Osteocyte (in vitro differentiated cells): ENCODE data around the gene CLGN. TPM values are rescaled to one million over a fixed set of nuclear protein-coding genes. Genes with fewer than 3 reads are reported as not detected.

Experiments used
- DNase-seq: peaks from one replicate; pipeline ENCODE4 v3.0.0; 2021; ENCODE audit warnings: mixed read lengths; ENCODE audit not compliant: unreplicated experiment; ENCODE audit errors: extremely low spot score
- H3K27ac Mint-ChIP-seq: one replicate; pipeline ENCODE4 v1.8.0; 2021; ENCODE audit warnings: mild to moderate bottlenecking, mixed read lengths; ENCODE audit not compliant: unreplicated experiment
- H3K27me3 Mint-ChIP-seq: one replicate; pipeline ENCODE4 v1.8.0; 2021; ENCODE audit warnings: mixed read lengths; ENCODE audit not compliant: unreplicated experiment
- H3K36me3 Mint-ChIP-seq: one replicate; pipeline ENCODE4 v1.8.0; 2021; ENCODE audit warnings: mixed read lengths; ENCODE audit not compliant: unreplicated experiment
- H3K4me1 Mint-ChIP-seq: one replicate; pipeline ENCODE4 v1.8.0; 2021; ENCODE audit warnings: mixed read lengths; ENCODE audit not compliant: unreplicated experiment
- H3K4me3 Mint-ChIP-seq: one replicate; pipeline ENCODE4 v1.8.0; 2021; ENCODE audit warnings: mild to moderate bottlenecking, moderate library complexity, mixed read lengths; ENCODE audit not compliant: unreplicated experiment
- H3K9me3 Mint-ChIP-seq: one replicate; pipeline ENCODE4 v1.8.0; 2021; ENCODE audit warnings: mixed read lengths; ENCODE audit not compliant: unreplicated experiment
- CTCF ChIP-seq: fragments of 200-600 bp; sonication (generic); IDR thresholded peaks from 2 replicates; pipeline ENCODE4 v1.5.0; 2021; ENCODE audit warnings: antibody characterized with exemption, mild to moderate bottlenecking, moderate library complexity
- total RNA-seq: library from RNA; stranded (reverse); gene quantifications from 2 replicates; pipeline ENCODE4 v1.2.1, GENCODE V29; 2021

Gene CLGN
- total RNA-seq, 1 donor from 2014 or later, result not detected

- DNase-seq, result no peak
Measured at GRCh38 chr4:140382732-140383131, 44.7 kb downstream of the CLGN start.

GRCh38 chr4:140374130-140374477 lies 53.3 kb downstream of the CLGN start:
- Mint-ChIP-seq H3K9me3 (no peaks in the 10 kb centered on the region), H3K36me3 (no peaks in the 10 kb centered on the region), H3K27me3 (peaks cover 8% of the 10 kb centered on the region), H3K4me1 (peaks cover 35% of the 10 kb centered on the region), H3K27ac (no peak overlapping the region), H3K4me3 (no peak overlapping the region)
- no peak for DNase-seq
- TF ChIP-seq CTCF, result no peak

More at GRCh38 chr4:140382732-140383131, 44.7 kb downstream of the CLGN start:
- Mint-ChIP-seq H3K36me3 (peaks cover 17% of the 10 kb centered on the region), H3K27me3 (peaks cover 7% of the 10 kb centered on the region), H3K9me3 (no peaks in the 10 kb centered on the region), H3K4me1 (peaks cover under 1% of the 10 kb centered on the region), H3K4me3 (no peak overlapping the region), H3K27ac (no peak overlapping the region)
- TF ChIP-seq CTCF, result no peak

- Mint-ChIP-seq H3K9me3 (no peaks in the 10 kb centered on the region), H3K36me3 (no peaks in the 10 kb centered on the region), H3K4me1 (peaks cover 35% of the 10 kb centered on the region)
Measured at GRCh38 chr4:140373328-140374129, 53.9 kb downstream of the CLGN start, which contains the start of gene SCOC. Gene SCOC (plus strand): TSS chr4:140373646. CDS start chr4:140379171, 5,525 bp downstream.

GRCh38 chr4:140372751-140373327 lies 54.6 kb downstream of the CLGN start:
- DNase-seq, result no peak
- no peaks in the 10 kb centered on the region for H3K9me3 Mint-ChIP-seq
- no peaks in the 10 kb centered on the region for H3K36me3 Mint-ChIP-seq
- peaks cover 14% of the 10 kb centered on the region for H3K27me3 Mint-ChIP-seq
- no peak overlapping the region for H3K4me3 Mint-ChIP-seq
- peak; percentile 37 for TF ChIP-seq CTCF
- no peak overlapping the region for H3K27ac Mint-ChIP-seq
- H3K4me1 Mint-ChIP-seq, result peaks cover 35% of the 10 kb centered on the region

More at GRCh38 chr4:140373328-140374129, 53.9 kb downstream of the CLGN start, which contains the start of gene SCOC:
- DNase-seq, result peak; percentile 99
- H3K27ac Mint-ChIP-seq, result no peak within 1 kb of the TSS
- H3K27me3 Mint-ChIP-seq, result peaks cover 10% of the 10 kb centered on the region
- no peak for TF ChIP-seq CTCF
- H3K4me3 Mint-ChIP-seq, result no peak within 1 kb of the TSS

GRCh38 chr4:140368686-140369085 lies 58.8 kb downstream of the CLGN start:
- Mint-ChIP-seq H3K36me3 (no peaks in the 10 kb centered on the region), H3K27ac (no peak overlapping the region), H3K9me3 (no peaks in the 10 kb centered on the region), H3K4me1 (peaks cover 7% of the 10 kb centered on the region), H3K27me3 (peaks cover 30% of the 10 kb centered on the region), H3K4me3 (no peak overlapping the region)
- no peak for TF ChIP-seq CTCF
- DNase-seq, result no peak
